Measurements from ENCODE around the gene PTCD2.
"Not testable (repeated sequence)": the region's sequence is repeated elsewhere in the genome, so short reads cannot be mapped to it uniquely, and the experiment has no call there.

The PTCD2 gene

DNA sequence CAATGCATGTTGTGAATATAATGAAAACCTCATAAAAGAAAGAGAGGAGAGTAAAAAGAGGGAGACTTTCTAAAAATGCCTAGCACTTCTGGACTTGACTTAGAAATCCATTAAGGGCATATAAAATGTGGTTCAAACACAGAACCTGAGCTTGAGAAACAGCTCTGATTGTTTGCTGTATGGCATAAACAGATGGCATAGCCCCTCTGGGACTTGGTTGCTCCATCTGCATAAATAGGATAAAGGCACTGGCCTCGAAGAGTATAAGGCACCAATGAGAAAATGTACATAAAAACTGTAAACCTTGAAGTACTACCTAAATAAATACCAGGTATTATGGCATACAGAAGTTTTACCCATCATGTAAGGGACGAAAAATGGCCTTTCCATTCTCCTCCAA, 23.9 kb upstream of the PTCD2 start:
- DNase-seq (ENCODE audit: low read depth) = no peak

- not testable (repeated sequence) for DNase-seq (ENCODE audit: low read depth)
Observed at GRCh38 chr5:72298136-72298535, 22.0 kb upstream of the PTCD2 start.

DNA sequence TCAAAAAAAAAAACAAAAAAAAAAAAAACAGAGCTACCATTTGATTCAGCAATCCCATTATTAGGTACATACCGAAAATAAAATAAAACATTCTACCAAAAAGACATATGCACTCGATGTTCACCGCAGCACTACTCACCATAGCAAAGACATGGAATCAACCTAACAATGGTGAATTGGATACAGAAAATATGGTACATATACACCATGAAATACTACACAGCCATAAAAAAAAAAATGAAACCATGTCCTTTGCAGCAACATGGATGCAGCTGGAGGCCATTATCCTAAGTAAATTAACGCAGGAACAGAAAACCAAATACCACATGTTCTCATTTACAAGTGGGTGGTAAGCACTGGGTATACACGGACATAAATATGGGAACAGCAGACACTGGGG, 21.5 kb upstream of the PTCD2 start:
- DNase-seq (ENCODE audit: low read depth) = no peak

GRCh38 chr5:72300590-72301339, 19.4 kb upstream of the PTCD2 start:
- no peak for DNase-seq (ENCODE audit: low read depth)

- no peak for DNase-seq (ENCODE audit: low read depth)
Observed at GRCh38 chr5:72301557-72301956, 18.6 kb upstream of the PTCD2 start.

GRCh38 chr5:72302171-72302570, 18.0 kb upstream of the PTCD2 start:
- no peak for DNase-seq (ENCODE audit: low read depth)

DNA sequence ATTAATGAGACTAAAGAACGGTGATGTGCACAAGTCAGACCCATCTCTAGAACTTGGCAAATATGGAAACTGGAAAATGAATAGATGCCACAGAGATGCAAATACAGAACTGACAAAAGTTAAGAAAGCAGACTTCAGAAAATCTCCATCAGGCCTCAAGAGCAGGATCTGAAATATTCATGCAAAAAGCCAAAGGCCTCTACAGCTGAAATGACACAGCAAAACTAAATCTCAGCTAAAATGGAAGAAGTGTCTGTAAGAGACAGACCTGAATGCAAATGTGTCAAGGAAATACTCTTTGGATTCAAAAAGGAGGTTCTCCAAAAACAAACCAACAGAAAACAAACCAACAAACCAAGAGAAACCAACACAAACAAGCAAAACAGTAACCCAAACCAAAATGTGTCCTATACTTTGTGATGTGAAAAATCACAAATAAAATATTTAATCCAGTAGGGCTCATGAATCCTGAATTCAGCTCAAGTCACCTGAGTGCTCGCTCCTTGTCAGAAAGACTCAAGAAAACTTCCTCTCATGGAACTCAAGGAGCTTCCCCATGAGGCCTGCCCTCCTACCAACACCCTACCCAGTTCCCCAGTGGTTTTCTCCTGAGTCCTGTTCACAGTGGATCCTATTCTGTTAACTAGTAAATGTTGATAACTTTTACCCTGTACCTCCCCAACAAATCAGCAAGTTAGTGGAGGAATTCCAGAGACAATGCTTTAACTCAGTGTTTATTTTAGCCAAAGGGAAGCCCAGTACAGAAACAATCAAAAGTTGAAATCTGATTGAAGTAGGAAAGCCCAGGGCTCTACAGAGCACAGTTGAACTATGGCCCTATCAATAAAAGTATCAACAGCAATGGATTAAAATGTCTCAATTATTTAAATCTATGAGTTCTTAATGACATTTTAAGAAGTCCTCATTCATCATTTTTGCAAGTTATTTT, 14.7 kb upstream of the PTCD2 start:
- no peak for DNase-seq (ENCODE audit: low read depth)

GRCh38 chr5:72307573-72307967, 12.6 kb upstream of the PTCD2 start:
- no peak for DNase-seq (ENCODE audit: low read depth)

GRCh38 chr5:72307968-72308852, 12.0 kb upstream of the PTCD2 start:
- peak; percentile 92 for DNase-seq (ENCODE audit: low read depth)

GRCh38 chr5:72308853-72309191, 11.4 kb upstream of the PTCD2 start:
- no peak for DNase-seq (ENCODE audit: low read depth)

GRCh38 chr5:72313141-72313540, 7.0 kb upstream of the PTCD2 start:
- DNase-seq (ENCODE audit: low read depth) = no peak

- DNase-seq (ENCODE audit: low read depth) = no peak
Observed at GRCh38 chr5:72314571-72315172, 5.5 kb upstream of the PTCD2 start.

GRCh38 chr5:72319435-72319975, 668 bp upstream of the PTCD2 start:
- not testable (repeated sequence) for DNase-seq (ENCODE audit: low read depth)

GRCh38 chr5:72324189-72324825, 4.1 kb downstream of the PTCD2 start:
- DNase-seq (ENCODE audit: low read depth) = no peak

GRCh38 chr5:72325566-72326305, 5.6 kb downstream of the PTCD2 start:
- no peak for DNase-seq (ENCODE audit: low read depth)

- DNase-seq (ENCODE audit: low read depth) = no peak
Observed at GRCh38 chr5:72326306-72326649, 6.1 kb downstream of the PTCD2 start.

DNA sequence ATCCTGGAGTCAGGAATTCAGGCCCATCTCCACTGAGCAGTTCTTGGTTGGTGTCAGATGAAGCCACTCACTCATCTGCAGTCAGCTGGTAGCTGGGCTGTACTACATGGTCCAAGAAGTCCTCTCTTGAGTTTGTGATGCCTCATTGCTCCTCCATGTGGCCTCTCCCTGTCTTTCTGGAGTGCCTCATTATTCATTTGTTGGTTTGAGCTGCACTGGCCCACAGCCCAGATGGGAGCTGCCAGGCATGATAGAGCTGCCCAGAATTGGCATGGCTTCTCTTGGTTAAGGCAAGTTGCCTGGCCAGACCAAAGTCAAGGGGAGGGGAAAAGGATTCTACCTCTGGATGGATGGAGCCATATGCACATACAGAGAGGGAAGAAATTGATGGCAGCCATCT, 8.0 kb downstream of the PTCD2 start:
- DNase-seq (ENCODE audit: low read depth) = no peak

DNA sequence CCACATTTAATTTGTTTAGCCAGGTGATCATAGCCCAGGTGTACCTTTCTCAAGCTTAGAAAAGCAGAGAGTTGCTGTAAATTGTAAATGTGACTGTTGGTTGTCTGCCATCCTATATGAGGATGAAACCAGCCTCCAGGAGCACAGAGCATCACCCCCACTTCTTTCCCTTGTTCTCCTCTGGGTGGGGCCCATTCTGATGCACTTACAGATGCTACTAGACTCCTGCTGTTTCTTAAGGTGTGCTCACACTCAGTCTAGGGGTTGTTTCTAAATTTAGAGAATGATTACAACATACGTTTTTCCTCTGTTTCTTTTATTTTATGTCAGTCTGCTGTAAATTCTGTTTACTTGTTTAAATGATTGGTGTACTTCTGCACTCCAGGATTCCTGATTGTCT, 10.5 kb downstream of the PTCD2 start:
- no peak for DNase-seq (ENCODE audit: low read depth)

GRCh38 chr5:72337159-72337558, 17.0 kb downstream of the PTCD2 start:
- no peak for DNase-seq (ENCODE audit: low read depth)

DNA sequence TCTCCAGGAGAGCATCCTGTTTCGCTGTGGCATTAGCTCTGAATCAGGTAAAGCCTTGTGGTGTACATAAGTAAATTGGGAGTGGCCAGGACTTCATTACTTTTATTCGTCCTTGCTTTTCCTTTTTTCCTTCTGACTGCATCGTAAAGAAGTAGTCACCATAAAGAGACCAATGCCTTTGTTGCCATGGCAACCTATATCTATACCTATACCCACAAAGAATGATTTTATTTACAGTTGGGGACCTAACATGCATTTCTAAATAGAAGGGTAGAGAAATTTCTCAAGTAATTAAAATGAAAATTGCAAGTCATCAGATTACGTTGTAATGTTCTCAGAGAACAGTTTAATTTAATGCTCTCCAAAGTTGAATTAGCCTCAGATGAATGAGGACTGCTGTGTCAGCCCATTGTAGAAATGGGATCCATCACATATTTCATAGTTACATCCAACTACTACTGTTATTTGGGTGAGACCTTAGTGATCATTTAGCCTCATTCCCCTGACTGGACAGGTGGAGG, 18.6 kb downstream of the PTCD2 start:
- no peak for DNase-seq (ENCODE audit: low read depth)
